ENCODE results near the gene RCAN1. TPM values are rescaled to one million over a fixed set of nuclear protein-coding genes. Genes with fewer than 3 reads are reported as not detected.

RCAN1 gene
- total and polyA plus RNA-seq, 2 of the 13 experiments (the other 11 are each of a cell fraction or from before 2014, with no cell fraction given), result 9.4 to 34.1 TPM

GRCh38 chr21:34545079-34545884 is 69.6 kb downstream of the RCAN1 start (continued):
- TF ChIP-seq, protein P1, sequence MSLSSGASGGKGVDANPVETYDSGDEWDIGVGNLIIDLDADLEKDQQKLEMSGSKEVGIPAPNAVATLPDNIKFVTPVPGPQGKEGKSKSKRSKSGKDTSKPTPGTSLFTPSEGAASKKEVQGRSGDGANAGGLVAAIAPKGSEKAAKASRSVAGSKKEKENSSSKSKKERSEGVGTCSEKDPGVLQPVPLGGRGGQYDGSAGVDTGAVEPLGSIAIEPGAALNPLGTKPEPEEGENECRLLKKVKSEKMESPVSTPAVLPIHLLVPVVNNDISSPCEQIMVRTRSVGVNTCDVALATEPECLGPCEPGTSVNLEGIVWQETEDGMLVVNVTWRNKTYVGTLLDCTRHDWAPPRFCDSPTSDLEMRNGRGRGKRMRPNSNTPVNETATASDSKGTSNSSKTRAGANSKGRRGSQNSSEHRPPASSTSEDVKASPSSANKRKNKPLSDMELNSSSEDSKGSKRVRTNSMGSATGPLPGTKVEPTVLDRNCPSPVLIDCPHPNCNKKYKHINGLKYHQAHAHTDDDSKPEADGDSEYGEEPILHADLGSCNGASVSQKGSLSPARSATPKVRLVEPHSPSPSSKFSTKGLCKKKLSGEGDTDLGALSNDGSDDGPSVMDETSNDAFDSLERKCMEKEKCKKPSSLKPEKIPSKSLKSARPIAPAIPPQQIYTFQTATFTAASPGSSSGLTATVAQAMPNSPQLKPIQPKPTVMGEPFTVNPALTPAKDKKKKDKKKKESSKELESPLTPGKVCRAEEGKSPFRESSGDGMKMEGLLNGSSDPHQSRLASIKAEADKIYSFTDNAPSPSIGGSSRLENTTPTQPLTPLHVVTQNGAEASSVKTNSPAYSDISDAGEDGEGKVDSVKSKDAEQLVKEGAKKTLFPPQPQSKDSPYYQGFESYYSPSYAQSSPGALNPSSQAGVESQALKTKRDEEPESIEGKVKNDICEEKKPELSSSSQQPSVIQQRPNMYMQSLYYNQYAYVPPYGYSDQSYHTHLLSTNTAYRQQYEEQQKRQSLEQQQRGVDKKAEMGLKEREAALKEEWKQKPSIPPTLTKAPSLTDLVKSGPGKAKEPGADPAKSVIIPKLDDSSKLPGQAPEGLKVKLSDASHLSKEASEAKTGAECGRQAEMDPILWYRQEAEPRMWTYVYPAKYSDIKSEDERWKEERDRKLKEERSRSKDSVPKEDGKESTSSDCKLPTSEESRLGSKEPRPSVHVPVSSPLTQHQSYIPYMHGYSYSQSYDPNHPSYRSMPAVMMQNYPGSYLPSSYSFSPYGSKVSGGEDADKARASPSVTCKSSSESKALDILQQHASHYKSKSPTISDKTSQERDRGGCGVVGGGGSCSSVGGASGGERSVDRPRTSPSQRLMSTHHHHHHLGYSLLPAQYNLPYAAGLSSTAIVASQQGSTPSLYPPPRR (CRISPR knock-in tag; IDR thresholded peaks at IDR 0.05; ENCODE audit: borderline replicate concordance), result no peak
- TF ChIP-seq HNRNPLL (IDR thresholded peaks at IDR 0.05; ENCODE audit: low read depth, low read length, poor library complexity, severe bottlenecking) (no peak), SCMH1 (CRISPR knock-in tag; IDR thresholded peaks at IDR 0.05; ENCODE audit: borderline replicate concordance) (no peak), RFXAP (CRISPR knock-in tag; IDR thresholded peaks at IDR 0.05; ENCODE audit: borderline replicate concordance) (no peak), SAFB2 (CRISPR knock-in tag; IDR thresholded peaks at IDR 0.05; ENCODE audit: borderline replicate concordance, low read depth) (no peak), ZNF770 (CRISPR knock-in tag; IDR thresholded peaks at IDR 0.05) (no peak), EZH2 (conservative IDR thresholded peaks at IDR 0.05; ENCODE audit: low read depth, low read length) (no peak), RFX5 (IDR thresholded peaks at IDR 0.05; ENCODE audit: low read depth, low read length) (no peak), ZMYM3 (CRISPR knock-in tag; IDR thresholded peaks at IDR 0.05) (peak; percentile 58), NR2F1 (CRISPR knock-in tag; IDR thresholded peaks at IDR 0.05) (no peak), SMARCC2 (IDR thresholded peaks at IDR 0.05) (no peak), MBNL3 (CRISPR knock-in tag; conservative IDR thresholded peaks at IDR 0.05) (no peak), GATAD2A (CRISPR knock-in tag; IDR thresholded peaks at IDR 0.05) (peak; percentile 41; the same call in 1 of the 2 replicates), RELA (CRISPR knock-in tag; IDR thresholded peaks at IDR 0.05) (peak; percentile 94; the same call in 1 of the 2 replicates), YEATS4 (CRISPR knock-in tag; IDR thresholded peaks at IDR 0.05; ENCODE audit: borderline replicate concordance) (peak; percentile 32; the same call in 1 of the 2 replicates), ZNF792 (CRISPR knock-in tag; IDR thresholded peaks at IDR 0.05) (no peak)
- TF ChIP-seq, protein P2, sequence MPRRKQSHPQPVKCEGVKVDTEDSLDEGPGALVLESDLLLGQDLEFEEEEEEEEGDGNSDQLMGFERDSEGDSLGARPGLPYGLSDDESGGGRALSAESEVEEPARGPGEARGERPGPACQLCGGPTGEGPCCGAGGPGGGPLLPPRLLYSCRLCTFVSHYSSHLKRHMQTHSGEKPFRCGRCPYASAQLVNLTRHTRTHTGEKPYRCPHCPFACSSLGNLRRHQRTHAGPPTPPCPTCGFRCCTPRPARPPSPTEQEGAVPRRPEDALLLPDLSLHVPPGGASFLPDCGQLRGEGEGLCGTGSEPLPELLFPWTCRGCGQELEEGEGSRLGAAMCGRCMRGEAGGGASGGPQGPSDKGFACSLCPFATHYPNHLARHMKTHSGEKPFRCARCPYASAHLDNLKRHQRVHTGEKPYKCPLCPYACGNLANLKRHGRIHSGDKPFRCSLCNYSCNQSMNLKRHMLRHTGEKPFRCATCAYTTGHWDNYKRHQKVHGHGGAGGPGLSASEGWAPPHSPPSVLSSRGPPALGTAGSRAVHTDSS (CRISPR knock-in tag; conservative IDR thresholded peaks at IDR 0.05), result no peak

Measured in HepG2 (cell line).